CD8-positive, alpha-beta memory T cell (primary cell): Measurements from ENCODE around the gene FAM163B. TPM values are rescaled to one million over a fixed set of nuclear protein-coding genes. Genes with fewer than 3 reads are reported as not detected.

Experiments used
- CTCF ChIA-PET: fragments of 350-600 bp; sonication (Branson Sonifier 250); formaldehyde crosslinking; loops from one replicate; lab custom pipeline; 2021; ENCODE audit warnings: antibody characterized with exemption; lab: Charles Lee
- POLR2A ChIA-PET: fragments of 350-600 bp; sonication (Branson Sonifier 250); formaldehyde crosslinking; loops from one replicate; lab custom pipeline; 2021; ENCODE audit warnings: antibody characterized with exemption; lab: Charles Lee
- DNase-seq, 5 donors: peaks; one replicate each; pipeline versions ENCODE4 v3.0.0 to v3.0.0-alpha.2; 2020 to 2022; ENCODE audit warnings: mixed read lengths in 1 of 5
- H3K27ac ChIP-seq: one replicate; pipeline ENCODE4 v1.7.0; 2013; ENCODE audit warnings: low read depth, mild to moderate bottlenecking, low read length, moderate library complexity
- H3K27me3 ChIP-seq: 2 replicates; pipeline ENCODE4 v1.7.0; 2013; ENCODE audit warnings: low read length, mild to moderate bottlenecking; ENCODE audit not compliant: insufficient read depth, poor library complexity, severe bottlenecking
- H3K36me3 ChIP-seq: 2 replicates; pipeline ENCODE4 v1.7.0; 2013; ENCODE audit warnings: mild to moderate bottlenecking, low read length, moderate library complexity; ENCODE audit not compliant: insufficient read depth
- H3K4me1 ChIP-seq: 2 replicates; pipeline ENCODE4 v1.7.0; 2013; ENCODE audit warnings: mild to moderate bottlenecking, low read length, moderate library complexity; ENCODE audit not compliant: insufficient read depth
- H3K4me3 ChIP-seq: 2 replicates; pipeline ENCODE4 v1.7.0; 2013; ENCODE audit warnings: mild to moderate bottlenecking, low read length
- H3K9me3 ChIP-seq: 2 replicates; pipeline ENCODE4 v1.7.0; 2013; ENCODE audit warnings: mild to moderate bottlenecking, low read length
- H3K27ac Mint-ChIP-seq, 8 donors: one replicate each; pipeline ENCODE4 v1.8.0; 2020 to 2021; ENCODE audit warnings: mixed read lengths in 8 of 8, mild to moderate bottlenecking in 6 of 8, inconsistent platforms in 3 of 8, moderate library complexity in 3 of 8
- H3K27me3 Mint-ChIP-seq, 2 donors: one replicate each; pipeline ENCODE4 v1.8.0; 2020 to 2021; ENCODE audit warnings: mixed read lengths in 2 of 2, mild to moderate bottlenecking in 1 of 2, moderate library complexity in 1 of 2
- H3K36me3 Mint-ChIP-seq, 3 donors: one replicate each; pipeline ENCODE4 v1.8.0; 2020 to 2021; ENCODE audit warnings: mixed read lengths in 3 of 3, inconsistent platforms in 1 of 3, mild to moderate bottlenecking in 1 of 3
- H3K4me1 Mint-ChIP-seq, 3 donors: one replicate each; pipeline ENCODE4 v1.8.0; 2020 to 2021; ENCODE audit warnings: mixed read lengths in 3 of 3, inconsistent platforms in 1 of 3, mild to moderate bottlenecking in 1 of 3
- H3K4me3 Mint-ChIP-seq, 7 donors: one replicate each; pipeline ENCODE4 v1.8.0; 2020 to 2021; ENCODE audit warnings: mixed read lengths in 7 of 7, mild to moderate bottlenecking in 6 of 7, moderate library complexity in 4 of 7, inconsistent platforms in 2 of 7
- H3K9me3 Mint-ChIP-seq, 5 donors: one replicate each; pipeline ENCODE4 v1.8.0; 2020 to 2022; ENCODE audit warnings: mixed read lengths in 5 of 5, mild to moderate bottlenecking in 3 of 5, moderate library complexity in 2 of 5, inconsistent platforms in 1 of 5
- polyA plus RNA-seq: library from polyadenylated mRNA; unstranded; fragments of 300-500 nt; fragmentation: Illumina TruSeq; gene quantifications from one replicate; pipeline ENCODE4 v1.2.3, GENCODE V29; 2021
- total RNA-seq, 2 experiments: library from RNA; stranded (reverse); gene quantifications; one replicate each; pipeline ENCODE4 v1.2.3, GENCODE V29; 2021

The FAM163B gene
- total and polyA plus RNA-seq, 3 experiments from 2014 or later = not detected

DNA sequence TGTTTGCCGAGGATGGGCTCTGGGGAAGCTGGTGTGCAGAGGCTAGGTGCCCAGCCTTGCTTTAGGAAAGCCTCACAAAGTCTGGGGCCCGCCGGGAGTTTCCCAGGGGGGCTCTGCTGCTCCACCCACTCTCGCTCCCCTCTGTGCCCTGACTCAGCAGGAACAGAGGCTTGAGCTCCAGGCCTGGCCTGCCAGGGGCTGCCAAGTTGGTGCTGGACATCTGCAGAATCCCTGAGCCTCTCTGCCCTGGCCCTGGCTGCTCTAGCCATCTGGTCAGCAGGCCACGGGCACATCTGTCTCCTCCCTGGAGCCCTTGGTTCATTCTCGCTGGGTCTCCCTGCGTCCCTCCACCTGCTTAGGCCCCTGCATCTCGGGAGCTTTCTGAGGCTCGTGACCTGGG is 75.3 kb downstream of the FAM163B start:
- Histone ChIP-seq H3K27me3 (no peaks in the 10 kb centered on the region), H3K4me1 (peaks cover 16% of the 10 kb centered on the region), H3K9me3 (no peaks in the 10 kb centered on the region), H3K27ac (no peak overlapping the region), H3K4me3 (no peak overlapping the region), H3K36me3 (no peaks in the 10 kb centered on the region)
- Mint-ChIP-seq H3K9me3 (no peaks in the 10 kb centered on the region), H3K36me3 (no peaks in the 10 kb centered on the region), H3K4me1 (peaks cover 0 to 12% (median 0%) of the 10 kb centered on the region in 3 donors), H3K27ac (no peak overlapping the region), H3K27me3 (peaks cover 13 to 25% of the 10 kb centered on the region in 2 donors), H3K4me3 (no peak overlapping the region)
- CTCF ChIA-PET = no interaction called here
- no peak for DNase-seq
- POLR2A ChIA-PET = no interaction called here

DNA sequence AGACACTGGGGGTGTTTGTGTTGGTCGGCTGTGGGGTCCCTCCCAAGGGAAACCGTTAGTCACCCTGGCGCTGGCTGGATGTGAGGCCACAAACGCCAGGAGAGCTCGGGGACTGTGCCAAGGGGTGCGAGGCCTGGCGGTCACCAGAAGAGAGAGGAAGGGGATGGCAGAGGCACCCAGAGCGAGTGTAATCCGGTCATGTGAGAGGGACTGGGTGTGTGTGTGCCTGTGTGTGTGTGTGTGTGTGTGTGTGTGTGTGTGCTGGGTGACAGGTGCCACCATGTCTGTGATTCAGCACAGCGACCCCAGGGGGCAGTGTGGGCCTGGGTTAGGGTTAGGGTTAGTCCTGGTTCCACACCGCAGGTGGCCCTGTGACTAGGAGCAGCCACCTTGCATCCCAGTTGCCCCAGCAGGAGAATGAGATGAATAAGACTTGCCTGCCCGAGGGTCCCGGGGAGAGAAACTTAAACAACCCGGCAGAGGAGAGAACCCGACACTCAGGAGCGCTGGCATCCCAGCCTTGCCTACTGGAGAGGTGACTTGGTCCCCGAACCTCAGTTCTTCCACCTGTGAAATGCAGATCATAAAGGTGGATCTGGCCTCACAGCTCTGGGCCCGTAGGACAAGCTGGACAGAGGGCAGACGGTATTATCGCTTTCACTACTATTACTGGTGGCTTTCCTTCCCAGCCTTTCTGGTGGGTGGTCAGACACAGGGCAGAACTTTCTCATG is 76.1 kb downstream of the FAM163B start:
- Mint-ChIP-seq H3K27ac (peak overlapping the region in 2 of 8 donors; percentile 25 to 54), H3K4me1 (peaks cover 0 to 12% (median 0%) of the 10 kb centered on the region in 3 donors), H3K4me3 (no peak overlapping the region), H3K9me3 (no peaks in the 10 kb centered on the region), H3K36me3 (no peaks in the 10 kb centered on the region), H3K27me3 (peaks cover 13 to 25% of the 10 kb centered on the region in 2 donors)
- H3K27ac ChIP-seq = no peak overlapping the region
- no peaks in the 10 kb centered on the region for H3K27me3 ChIP-seq
- POLR2A ChIA-PET = no interaction called here
- no peaks in the 10 kb centered on the region for H3K36me3 ChIP-seq
- peak; percentile 9 to 62 (median 23) for DNase-seq
- CTCF ChIA-PET = interaction anchor here (0.9 kb wide), 1 partner anchor 194 kb away, joined by 3 read pairs; no protein-coding TSS in a partner anchor
- H3K4me1 ChIP-seq = peaks cover 16% of the 10 kb centered on the region
- no peaks in the 10 kb centered on the region for H3K9me3 ChIP-seq
- no peak overlapping the region for H3K4me3 ChIP-seq

DNA sequence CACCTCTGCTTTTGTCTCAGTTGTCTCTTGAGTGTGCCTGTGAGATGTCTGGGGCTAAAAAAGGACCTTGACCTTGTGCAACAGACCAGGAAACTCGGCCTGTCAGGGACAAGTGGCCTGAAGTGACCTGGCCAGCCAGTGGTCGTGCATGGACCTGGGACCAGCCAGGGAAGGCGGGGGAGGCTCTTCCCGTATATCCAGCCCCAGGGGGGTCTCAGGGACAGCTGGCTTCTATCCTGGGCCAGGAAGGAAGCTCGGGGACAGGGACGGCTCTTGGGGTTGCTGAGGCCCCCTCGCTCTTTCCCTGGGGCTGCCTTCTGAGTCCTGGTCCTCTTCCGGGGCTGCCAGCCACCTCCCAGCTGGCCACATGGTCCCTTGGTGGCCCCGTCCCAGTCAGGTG is 77.9 kb downstream of the FAM163B start:
- H3K4me3 Mint-ChIP-seq = no peak overlapping the region

DNA sequence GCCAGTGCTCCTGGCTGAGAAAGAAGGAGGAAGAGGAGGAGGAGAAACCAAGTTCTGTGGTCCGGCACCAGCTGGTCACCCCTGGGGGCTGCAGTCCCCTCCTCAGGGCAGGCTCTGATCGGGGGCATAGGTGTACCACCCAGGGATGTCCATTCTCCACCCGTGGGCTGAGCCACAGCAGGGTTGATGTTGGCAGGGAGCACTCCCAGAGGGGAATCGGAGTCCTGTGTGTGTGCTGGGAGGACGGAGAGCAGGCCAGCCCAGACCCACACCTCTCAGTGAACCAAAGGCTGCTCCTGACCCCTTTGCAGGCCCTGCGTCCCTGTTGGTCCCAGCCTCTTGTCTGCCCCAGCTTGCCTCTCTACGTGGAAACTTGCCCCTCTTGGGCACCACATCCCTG is 79.3 kb downstream of the FAM163B start:
- H3K4me1 Mint-ChIP-seq = peaks cover 0 to 9% (median 0%) of the 10 kb centered on the region in 3 donors
- CTCF ChIA-PET = no interaction called here

More for the DNA sequence above, 77.9 kb downstream of the FAM163B start:
- no peaks in the 10 kb centered on the region for H3K36me3 Mint-ChIP-seq
- H3K27ac Mint-ChIP-seq = no peak overlapping the region
- peaks cover 13 to 33% of the 10 kb centered on the region in 2 donors for H3K27me3 Mint-ChIP-seq
- POLR2A ChIA-PET = no interaction called here
- H3K4me1 ChIP-seq = peaks cover 16% of the 10 kb centered on the region
- no peak overlapping the region for H3K4me3 ChIP-seq
- H3K36me3 ChIP-seq = no peaks in the 10 kb centered on the region
- no peaks in the 10 kb centered on the region for H3K27me3 ChIP-seq
- H3K27ac ChIP-seq = no peak overlapping the region
- peaks cover 0 to 12% (median 0%) of the 10 kb centered on the region in 3 donors for H3K4me1 Mint-ChIP-seq
- H3K9me3 Mint-ChIP-seq = no peaks in the 10 kb centered on the region
- H3K9me3 ChIP-seq = no peaks in the 10 kb centered on the region
- CTCF ChIA-PET = no interaction called here
- no peak for DNase-seq

DNA sequence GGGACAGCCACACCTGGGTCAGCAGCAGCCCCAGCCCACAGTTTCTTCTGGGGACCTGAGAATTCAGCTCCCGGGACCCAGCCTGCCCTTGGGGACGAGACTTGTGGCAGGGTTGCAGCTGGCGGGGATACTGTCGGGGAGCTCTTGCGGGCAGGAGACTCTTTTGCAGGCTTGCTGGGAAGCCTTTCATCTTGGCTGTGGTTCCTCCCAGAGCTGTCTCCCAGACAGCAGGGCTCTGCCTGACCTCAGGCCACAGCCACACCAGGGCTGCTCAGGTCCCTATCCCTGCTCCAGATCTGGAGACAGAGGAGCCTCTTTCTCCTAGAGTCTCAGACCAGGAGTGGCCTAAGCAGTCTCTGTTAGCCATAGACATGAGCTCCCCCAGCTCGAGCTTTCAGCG is 79.7 kb downstream of the FAM163B start:
- Histone ChIP-seq H3K4me1 (peaks cover 16% of the 10 kb centered on the region), H3K9me3 (no peaks in the 10 kb centered on the region), H3K27me3 (no peaks in the 10 kb centered on the region), H3K27ac (no peak overlapping the region), H3K4me3 (no peak overlapping the region), H3K36me3 (no peaks in the 10 kb centered on the region)
- Mint-ChIP-seq H3K36me3 (no peaks in the 10 kb centered on the region), H3K27me3 (peaks cover 12 to 26% of the 10 kb centered on the region in 2 donors), H3K9me3 (no peaks in the 10 kb centered on the region), H3K4me1 (peaks cover 0 to 9% (median 0%) of the 10 kb centered on the region in 3 donors), H3K4me3 (no peak overlapping the region), H3K27ac (peak overlapping the region in 1 of 8 donors; percentile 81)
- ChIA-PET POLR2A (no interaction called here), CTCF (interaction anchor here (1.2 kb wide), 1 partner anchor 9 kb away, joined by 4 read pairs; no protein-coding TSS in a partner anchor)
- no peak for DNase-seq

More for the DNA sequence above, 79.3 kb downstream of the FAM163B start:
- no peaks in the 10 kb centered on the region for H3K9me3 Mint-ChIP-seq
- POLR2A ChIA-PET = no interaction called here
- H3K27me3 ChIP-seq = no peaks in the 10 kb centered on the region
- no peak overlapping the region for H3K4me3 ChIP-seq
- H3K4me3 Mint-ChIP-seq = no peak overlapping the region
- H3K27ac Mint-ChIP-seq = peak overlapping the region in 1 of 8 donors; percentile 81
- H3K9me3 ChIP-seq = no peaks in the 10 kb centered on the region
- no peak for DNase-seq
- H3K36me3 ChIP-seq = no peaks in the 10 kb centered on the region
- no peak overlapping the region for H3K27ac ChIP-seq
- no peaks in the 10 kb centered on the region for H3K36me3 Mint-ChIP-seq
- H3K4me1 ChIP-seq = peaks cover 16% of the 10 kb centered on the region
- H3K27me3 Mint-ChIP-seq = peaks cover 12 to 26% of the 10 kb centered on the region in 2 donors

- Mint-ChIP-seq H3K4me1 (peaks cover 0 to 9% (median 0%) of the 10 kb centered on the region in 3 donors), H3K27me3 (peaks cover 12 to 26% of the 10 kb centered on the region in 2 donors), H3K36me3 (no peaks in the 10 kb centered on the region), H3K27ac (no peak overlapping the region), H3K9me3 (no peaks in the 10 kb centered on the region), H3K4me3 (no peak overlapping the region)
- H3K27me3 ChIP-seq = no peaks in the 10 kb centered on the region
- CTCF ChIA-PET = interaction anchor here (1.2 kb wide), 1 partner anchor 9 kb away, joined by 4 read pairs; no protein-coding TSS in a partner anchor
- no peaks in the 10 kb centered on the region for H3K9me3 ChIP-seq
- peaks cover 11% of the 10 kb centered on the region for H3K4me1 ChIP-seq
- no peak for DNase-seq
- POLR2A ChIA-PET = no interaction called here
- H3K4me3 ChIP-seq = no peak overlapping the region
- no peak overlapping the region for H3K27ac ChIP-seq
- no peaks in the 10 kb centered on the region for H3K36me3 ChIP-seq
Observed at GRCh38 chr9:133528876-133529241, 80.3 kb downstream of the FAM163B start.

GRCh38 chr9:133528001-133528875 is 81.0 kb downstream of the FAM163B start:
- Mint-ChIP-seq H3K4me1 (peaks cover 0 to 5% (median 0%) of the 10 kb centered on the region in 3 donors), H3K4me3 (no peak overlapping the region), H3K9me3 (no peaks in the 10 kb centered on the region), H3K27ac (no peak overlapping the region), H3K36me3 (no peaks in the 10 kb centered on the region), H3K27me3 (peaks cover 10 to 22% of the 10 kb centered on the region in 2 donors)
- Histone ChIP-seq H3K27me3 (no peaks in the 10 kb centered on the region), H3K27ac (no peak overlapping the region), H3K36me3 (no peaks in the 10 kb centered on the region), H3K4me1 (peaks cover 5% of the 10 kb centered on the region), H3K9me3 (no peaks in the 10 kb centered on the region), H3K4me3 (no peak overlapping the region)
- CTCF ChIA-PET = interaction anchor here (1.2 kb wide), 1 partner anchor 8 kb away, joined by 4 read pairs; no protein-coding TSS in a partner anchor
- DNase-seq = no peak
- POLR2A ChIA-PET = no interaction called here
